ENCODE data around the gene SLC35E2B.
"Not testable (repeated sequence)": the region's sequence is repeated elsewhere in the genome, so short reads cannot be mapped to it uniquely, and the experiment has no call there.

The SLC35E2B gene

DNA sequence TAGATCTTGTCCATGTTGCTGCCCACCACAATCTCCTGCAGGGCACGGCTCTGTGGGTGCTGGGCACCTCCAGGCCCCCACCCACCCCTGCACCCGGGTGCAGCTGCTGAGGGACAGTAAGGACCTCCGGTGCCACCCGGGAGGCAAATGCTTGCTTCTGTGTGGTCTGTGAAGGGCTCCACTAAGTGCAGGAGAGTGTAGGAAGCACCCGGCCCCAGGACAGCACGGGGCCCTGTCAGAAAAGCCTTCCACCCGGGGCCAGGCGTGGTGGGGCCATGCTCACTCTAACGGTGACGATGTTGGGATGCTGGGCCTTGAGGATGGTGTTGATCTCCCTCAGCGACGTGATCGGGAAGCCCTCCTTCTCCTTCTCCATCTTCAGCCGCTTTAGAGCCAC, 55.1 kb downstream of the SLC35E2B start:
- not testable (repeated sequence) for DNase-seq

DNA sequence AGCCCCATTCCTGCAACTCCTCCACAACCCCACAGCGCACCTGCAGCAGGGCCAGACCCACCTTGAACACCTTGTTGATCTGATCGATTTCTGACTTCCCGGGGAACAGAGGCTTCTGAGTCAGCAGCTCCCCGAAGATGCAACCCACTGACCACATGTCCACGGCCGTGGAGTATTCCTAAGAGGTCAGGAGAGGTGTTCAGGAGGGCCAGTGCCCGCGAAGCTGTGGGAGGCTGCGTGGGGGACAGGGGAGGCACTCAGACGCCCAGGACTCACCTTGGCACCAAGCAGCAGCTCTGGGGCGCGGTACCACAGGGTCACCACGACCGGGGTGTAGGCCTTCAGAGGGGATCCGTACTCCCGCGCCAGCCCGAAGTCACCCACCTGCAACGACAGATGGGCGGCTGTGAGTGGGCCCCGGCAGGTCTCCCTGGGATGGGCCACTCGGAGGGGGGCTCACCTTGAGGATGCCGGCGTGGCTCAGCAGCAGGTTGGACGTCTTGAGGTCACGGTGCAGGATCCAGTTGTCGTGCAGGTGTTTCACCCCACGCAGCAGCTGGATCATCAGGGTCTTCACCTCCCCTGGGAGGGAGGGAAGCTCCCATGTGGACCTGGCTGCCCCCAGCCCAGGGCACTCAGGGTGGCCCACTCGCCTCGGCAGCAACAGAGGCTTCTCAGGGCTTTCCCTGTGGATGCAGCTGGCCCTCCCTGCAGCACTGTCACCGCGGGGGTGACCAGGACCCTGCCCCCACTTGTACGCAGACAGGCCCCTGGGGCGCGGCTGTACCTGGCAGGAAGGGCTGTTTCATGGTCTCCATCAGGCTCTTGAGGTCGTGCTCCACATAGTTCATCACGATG, 55.7 kb downstream of the SLC35E2B start:
- DNase-seq: not testable (repeated sequence)

DNA sequence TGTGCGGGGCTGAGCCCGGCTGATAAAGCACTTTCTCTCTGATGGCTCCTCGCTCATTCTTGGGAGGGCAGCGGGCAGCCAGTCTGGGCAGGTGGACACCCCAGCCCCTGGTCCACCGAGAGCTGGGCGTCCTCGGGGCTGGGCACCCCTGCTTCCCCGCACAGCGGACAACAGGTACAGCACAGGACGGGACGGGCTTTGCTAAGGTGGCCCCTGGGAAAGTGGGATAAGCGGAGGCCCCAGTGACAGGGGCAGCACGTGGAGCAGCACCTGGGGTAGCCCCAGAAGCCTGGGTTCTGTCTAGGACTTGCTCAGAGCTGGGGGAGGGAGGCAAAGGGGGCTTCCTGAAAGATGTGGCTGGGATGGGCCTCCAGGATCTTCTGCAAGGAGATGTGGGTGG, 58.0 kb downstream of the SLC35E2B start:
- DNase-seq: not testable (repeated sequence)

DNA sequence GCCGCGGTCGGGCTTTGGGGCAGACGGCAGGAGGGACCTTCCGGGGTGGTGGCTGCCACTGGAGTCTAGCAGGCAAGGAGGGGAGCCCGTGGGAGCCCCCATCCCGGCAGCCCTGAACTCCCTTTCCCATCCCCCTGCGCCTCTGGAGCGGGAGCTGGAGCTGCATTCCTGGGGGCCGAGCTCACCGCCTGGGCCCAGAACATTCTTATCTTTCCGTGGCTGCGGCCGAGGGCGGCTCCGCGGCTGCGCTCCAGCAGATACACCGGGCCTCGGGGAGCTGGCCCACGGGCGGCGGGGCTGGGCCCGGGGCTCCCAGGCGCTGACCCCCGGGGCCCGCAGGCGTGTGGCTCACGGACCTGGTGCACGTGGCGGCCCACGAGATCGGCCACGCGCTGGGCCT, 59.2 kb downstream of the SLC35E2B start:
- not testable (repeated sequence) for DNase-seq

DNA sequence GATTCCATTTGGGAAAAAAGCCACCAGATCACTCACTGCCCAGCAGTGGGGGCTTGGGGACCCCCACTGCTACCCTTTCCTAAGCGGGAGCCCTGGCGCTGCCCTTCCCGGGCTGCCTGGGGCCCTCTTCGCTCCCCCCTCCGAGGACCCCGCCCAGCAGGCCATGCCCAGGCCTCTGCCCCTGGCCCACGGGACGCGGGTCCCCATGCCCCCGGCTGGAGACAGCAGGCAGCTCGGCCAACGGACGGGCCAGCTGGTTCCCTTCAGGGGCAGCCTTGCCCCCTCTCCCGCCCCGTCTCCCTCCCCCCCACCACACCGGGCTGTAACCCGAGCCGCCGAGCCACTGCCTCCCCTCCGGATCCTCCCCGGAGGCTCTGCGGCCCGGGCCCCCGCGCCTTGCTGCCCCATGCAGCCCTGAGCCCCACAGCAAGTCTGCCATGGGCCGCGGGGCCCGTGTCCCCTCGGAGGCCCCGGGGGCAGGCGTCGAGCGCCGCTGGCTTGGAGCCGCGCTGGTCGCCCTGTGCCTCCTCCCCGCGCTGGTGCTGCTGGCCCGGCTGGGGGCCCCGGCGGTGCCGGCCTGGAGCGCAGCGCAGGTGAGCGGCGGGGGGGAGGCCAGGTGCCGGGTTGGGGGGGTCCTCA, 60.7 kb downstream of the SLC35E2B start, which contains the start of gene MMP23B:
Gene MMP23B, plus strand, starts transcription at position 392 of the 639 bp plus-strand sequence. Its CDS starts 46 bp downstream, at position 438.
- no peak for DNase-seq

DNA sequence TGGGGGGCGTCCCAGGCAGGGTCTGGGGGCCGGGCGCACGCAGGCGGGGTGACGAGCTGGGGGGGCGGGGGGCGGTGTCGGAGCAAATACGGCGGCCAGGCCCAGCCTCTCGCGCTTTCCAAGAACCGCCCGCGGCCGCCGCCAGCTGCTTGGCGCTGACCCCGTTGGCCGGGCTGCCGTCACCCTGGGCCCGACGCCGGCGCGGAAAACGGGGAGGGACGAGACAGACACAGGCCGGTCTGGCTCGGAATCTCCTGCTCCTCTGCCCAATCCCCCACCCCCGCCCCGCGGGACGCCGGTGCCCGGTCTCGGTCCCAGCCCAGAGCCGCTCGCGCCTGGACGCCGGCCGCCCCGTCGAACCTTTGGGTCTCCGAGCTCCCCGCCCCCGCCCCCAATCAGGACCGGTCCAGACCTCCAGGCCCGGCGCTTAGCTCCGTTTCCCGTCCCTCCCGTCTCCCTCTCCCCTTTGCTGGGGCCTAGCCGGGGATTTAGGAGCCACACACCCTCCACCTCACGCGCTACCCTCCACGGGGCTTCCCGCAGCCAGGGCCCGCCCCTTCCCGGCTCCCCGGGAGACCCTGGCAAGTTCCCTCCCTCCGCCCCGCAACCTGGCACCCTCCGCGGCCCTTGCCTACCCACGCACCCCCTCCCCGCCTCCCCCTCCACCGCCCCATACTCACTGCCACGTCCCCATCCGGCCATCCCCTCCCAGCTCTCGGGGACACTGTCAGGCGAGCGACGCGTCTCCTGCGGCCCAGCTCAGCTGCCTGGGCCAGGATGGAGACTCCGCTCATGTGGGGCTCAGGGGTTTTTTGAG, 61.4 kb downstream of the SLC35E2B start:
- DNase-seq: no peak

DNA sequence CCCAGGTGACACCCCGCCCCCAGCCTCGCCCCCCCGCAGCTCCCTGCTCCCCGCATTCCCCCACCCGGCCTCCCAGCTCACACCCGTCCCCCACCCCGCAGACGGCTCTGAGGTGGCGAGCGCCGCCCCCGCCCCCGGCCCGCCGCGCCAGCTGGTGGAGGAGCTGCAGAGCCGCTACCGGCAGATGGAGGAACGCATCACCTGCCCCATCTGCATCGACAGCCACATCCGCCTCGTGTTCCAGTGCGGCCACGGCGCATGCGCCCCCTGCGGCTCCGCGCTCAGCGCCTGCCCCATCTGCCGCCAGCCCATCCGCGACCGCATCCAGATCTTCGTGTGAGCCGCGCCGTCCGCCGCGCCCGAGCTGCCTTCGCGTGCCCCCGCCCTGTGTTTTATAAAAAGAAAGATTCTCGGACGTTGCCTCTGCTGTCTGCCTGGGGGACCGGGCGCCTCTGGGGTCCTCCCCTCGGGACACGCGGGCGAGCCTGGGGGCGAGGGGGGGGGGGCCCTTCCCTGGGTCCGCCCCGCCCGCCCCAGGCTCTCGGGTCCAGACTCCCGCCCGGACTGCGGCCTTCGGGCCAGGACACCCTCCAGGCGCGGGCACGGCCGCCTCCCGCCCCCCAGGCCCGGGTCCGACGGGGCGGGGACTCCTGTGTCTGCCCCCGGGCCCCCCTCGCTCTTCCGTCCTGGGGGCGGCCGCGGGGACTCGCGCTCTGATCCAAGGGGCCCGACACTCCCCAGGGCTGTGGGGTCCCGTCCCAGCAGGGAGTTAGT, 62.2 kb downstream of the SLC35E2B start:
- DNase-seq: peak; percentile 92

DNA sequence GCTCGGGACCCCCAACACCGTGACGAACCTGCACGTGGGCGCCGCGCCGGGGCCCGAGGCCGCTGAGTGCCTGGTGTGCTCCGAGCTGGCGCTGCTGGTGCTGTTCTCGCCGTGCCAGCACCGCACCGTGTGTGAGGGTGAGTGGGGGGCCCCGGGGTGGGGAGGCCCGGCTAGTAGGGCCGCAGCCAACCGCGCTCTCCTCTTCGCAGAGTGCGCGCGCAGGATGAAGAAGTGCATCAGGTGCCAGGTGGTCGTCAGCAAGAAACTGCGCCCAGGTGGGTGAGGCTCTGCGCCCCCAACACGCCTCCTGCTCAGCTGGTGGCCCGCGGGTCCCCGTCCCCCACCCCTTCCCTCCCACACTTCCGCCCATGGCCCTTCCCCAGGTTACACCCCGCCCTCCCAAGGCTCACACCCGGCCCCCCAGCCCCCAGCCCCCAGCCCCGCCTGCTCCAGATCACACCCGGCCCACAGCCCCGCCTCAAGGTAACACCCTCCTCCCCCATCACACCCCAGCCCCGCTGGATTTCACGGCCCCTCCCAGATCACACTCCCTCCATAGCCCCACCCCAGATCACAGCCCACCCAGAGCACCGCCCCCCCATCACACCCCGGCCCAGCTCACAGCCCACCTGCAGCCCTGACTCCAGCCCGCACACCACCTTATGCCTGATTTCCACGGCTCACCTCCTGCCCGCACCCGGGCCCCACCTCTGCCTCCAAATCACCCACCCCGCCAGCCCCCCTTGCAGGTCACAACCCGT, 63.0 kb downstream of the SLC35E2B start:
- peak; percentile 57 for DNase-seq

DNA sequence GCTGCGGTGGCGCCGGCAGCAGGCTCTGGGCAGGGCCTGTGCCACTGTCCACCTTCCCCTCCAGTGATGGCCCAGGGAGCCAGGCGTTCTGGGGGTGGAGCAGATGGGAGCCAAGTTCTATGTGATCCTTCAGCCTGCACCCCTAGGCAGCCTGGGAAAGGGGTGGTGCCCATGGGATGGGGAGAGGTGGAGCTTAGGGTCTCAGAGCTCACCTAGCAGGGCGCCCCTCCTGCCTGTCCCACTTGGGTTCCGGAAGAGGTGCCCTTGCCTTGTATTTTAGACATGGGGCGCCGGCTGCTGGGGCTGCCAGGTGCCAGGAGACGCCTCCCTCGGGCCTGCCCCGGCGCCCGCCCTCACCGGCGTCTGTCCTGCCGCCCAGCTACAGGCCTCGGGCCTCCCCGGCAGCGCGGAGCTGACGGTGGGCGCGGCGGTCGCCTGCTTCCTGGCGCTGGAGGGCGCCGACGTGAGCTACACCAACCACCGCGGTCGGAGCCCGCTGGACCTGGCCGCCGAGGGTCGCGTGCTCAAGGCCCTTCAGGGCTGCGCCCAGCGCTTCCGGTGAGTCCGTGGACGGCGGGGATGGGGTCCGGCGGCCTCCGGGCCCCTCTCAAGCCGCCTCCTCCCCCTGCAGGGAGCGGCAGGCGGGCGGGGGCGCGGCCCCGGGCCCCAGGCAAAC, 63.7 kb downstream of the SLC35E2B start:
- no peak for DNase-seq

DNA sequence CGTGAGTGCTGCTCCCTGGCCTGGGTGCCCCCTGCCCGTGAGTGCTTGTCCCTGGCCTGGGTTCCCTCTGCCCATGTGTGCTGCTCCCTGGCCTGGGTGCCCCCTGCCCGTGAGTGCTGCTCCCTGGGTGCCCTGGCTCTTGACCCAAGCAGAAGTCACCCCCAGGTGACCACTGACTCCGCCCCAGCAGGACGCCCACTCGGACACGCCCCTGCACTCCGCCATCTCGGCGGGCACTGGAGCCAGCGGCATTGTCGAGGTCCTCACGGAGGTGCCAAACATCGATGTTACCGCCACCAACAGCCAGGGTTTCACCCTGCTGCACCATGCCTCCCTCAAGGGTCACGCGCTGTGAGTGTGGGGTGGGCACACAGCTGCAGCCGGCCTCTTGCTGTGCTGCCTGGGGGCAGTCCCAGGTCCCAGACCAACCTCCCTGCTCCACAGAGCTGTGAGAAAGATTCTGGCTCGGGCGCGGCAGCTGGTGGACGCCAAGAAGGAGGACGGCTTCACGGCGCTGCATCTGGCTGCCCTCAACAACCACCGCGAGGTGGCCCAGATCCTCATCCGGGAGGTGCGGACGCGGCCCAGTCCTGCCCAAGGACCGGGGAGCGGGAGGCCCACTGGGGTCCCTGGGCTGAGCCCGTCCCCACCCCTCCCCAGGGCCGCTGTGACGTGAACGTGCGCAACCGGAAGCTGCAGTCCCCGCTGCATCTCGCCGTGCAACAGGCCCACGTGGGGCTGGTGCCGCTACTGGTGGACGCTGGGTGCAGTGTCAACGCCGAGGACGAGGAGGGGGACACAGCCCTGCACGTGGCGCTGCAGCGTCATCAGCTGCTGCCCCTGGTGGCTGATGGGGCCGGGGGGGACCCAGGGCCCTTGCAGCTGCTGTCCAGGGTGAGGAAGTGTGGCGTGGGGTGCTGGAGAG, 64.5 kb downstream of the SLC35E2B start:
- no peak for DNase-seq

DNA sequence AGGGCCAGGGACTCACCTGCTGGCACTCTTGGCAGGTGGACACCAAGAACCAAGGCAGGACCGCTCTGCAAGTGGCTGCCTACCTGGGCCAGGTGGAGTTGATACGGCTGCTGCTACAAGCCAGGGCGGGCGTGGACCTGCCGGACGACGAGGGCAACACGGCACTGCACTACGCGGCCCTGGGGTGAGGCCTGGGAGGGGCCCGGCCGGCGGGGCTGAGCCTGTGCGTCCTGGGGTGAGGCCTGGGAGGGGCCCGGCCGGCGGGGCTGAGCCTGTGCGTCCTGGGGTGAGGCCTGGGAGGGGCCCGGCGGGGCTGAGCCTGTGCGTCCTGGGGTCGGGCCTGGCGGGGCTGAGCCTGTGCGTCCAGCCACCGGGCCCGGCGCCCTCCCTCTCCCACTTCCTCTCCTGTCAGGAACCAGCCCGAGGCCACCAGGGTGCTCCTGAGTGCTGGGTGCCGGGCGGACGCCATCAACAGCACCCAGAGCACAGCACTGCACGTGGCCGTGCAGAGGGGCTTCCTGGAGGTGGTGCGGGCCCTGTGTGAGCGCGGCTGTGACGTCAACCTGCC, 65.2 kb downstream of the SLC35E2B start:
- no peak for DNase-seq

DNA sequence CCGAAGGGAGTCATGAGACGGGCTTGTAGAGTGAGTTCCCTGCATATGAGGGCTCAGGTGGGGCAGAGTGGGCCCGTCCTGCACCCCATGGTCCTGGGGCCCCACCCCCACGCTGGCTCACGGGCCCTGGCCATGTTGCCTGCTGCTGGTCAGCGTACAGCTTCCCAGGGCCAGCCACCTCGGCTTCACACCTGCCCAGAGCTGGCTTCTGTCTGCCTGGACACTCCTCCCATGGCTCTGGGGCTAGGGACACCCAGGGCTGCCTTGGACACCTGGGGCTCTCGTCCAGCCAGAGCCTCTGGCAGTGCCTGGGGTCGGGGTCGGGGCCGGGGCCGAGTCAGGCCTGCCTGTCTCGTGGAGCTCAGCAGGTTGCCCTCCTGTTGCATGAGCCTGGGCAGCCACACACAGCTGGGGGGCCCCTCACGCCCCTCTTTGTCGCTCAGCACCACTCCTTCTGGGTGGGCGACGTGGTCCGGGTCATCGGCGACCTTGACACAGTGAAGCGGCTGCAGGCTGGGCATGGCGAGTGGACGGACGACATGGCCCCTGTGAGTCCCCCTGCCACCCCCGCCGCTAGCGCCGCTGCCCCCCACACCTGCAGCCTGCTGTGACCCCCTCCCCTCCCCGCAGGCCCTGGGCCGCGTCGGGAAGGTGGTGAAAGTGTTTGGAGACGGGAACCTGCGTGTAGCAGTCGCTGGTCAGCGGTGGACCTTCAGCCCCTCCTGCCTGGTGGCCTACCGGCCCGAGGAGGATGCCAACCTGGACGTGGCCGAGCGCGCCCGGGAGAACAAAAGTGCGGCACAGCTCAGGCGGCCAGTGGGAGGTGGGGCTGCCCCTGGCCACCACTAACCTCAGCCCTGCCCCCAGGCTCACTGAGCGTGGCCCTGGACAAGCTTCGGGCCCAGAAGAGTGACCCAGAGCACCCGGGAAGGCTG, 66.1 kb downstream of the SLC35E2B start:
- no peak for DNase-seq

DNA sequence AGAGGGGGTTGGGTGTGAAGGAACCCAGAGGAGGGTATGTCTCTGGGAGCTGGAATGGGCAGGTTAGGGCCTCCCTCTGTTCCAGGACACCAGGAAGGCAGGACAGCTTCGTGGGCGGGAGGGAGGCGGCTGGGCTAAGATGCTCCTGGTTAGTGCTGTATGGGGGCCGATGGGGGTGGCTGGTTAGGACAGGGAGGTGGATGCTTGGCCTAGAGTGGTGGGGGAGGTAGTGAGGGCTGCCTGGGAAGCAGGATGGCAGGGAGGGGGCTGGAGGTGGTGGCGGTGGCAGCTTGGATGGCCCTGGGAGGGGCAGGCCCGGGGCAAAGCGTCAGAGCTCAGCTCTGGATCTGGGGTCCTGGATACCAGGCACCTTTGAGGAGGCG, 66.8 kb downstream of the SLC35E2B start:
- no peak for DNase-seq

DNA sequence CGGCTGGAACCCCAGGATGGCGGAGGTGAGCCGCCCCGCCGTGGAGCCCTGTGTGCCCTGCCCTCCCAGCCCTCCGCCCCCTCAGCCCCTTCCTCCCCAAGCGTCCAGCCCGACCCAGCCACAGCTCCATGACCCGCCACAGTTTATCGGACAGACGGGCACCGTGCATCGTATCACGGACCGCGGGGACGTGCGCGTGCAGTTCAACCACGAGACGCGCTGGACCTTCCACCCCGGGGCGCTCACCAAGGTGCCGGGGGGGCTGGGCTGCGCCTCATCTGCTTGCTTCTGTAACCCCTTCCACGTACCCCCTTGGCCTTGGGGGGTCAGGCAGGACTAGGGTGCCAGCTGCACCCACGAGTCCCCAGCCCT, 67.2 kb downstream of the SLC35E2B start:
- DNase-seq: no peak

DNA sequence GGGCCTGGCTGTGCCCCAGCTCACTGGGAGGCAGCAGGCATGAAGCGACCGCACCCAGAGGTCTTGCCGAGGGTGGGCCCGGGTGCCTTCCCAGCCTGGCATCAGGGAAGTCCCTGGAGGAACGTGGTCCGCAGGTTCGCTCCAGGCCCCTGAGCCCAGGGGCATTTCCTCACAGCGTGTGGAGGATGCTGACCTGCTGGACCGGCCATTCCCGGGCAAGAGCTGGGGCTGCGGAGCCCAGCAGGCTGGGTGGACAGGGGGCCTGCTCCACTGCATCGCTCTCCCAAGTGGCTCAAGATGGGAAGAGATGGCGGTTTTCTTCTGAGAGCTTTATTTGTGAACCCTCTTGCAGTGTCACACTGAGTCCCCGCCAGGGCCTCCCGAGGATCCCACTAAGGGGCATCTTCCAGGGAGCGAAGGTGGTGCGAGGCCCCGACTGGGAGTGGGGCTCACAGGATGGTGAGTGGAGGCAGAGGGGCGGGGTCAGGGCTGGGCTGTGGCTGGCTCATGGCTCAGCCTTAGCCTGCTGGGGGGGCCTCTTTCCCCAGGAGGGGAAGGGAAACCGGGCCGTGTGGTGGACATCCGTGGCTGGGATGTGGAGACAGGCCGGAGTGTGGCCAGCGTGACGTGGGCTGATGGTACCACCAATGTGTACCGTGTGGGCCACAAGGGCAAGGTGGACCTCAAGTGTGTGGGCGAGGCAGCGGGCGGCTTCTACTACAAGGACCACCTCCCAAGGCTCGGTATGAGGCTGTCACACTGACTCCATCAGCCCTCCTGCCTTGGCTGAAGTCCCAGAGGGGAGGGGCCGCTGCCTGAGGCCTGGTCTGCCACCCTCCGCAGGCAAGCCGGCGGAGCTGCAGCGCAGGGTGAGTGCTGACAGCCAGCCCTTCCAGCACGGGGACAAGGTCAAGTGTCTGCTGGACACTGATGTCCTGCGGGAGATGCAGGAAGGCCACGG, 67.9 kb downstream of the SLC35E2B start:
- no peak for DNase-seq

DNA sequence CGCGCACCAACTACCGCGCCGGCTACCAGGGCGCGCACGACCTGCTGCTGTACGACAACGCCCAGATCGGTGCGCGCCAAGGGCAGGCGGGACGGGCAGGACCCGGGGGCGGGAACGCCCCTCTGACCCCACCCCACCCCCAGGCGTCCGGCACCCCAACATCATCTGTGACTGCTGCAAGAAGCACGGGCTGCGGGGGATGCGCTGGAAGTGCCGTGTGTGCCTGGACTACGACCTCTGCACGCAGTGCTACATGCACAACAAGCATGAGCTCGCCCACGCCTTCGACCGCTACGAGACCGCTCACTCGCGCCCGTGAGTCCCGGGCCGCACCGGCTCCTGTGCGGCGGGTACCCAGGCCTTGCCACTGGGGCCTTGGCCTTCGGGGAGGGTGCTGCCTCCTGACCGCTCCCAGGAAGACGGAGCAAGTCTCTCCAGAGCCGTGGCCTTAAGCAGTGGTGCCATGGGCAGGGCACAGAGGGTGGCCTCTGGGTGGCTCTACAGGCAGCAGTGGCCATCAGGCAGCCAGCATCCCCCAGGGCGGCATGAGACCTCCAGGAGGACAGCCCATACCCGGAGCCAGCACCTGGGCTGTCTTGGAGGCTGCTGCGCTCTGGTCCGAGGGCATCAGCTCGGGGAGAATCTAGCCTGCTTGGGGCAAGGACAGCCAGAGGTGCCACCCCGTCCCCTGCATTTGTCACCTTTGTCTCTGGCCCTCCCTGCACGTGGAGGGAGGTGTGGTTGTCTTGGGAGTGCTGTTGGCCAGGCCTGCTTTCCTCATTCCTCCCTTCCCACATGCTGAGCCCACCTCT, 68.8 kb downstream of the SLC35E2B start:
- no peak for DNase-seq
